ENCODE measurements around the gene SH3PXD2A.

SH3PXD2A gene

GRCh38 chr10:103580430-103580829 is 274.9 kb downstream of the SH3PXD2A start:
- DNase-seq (ENCODE audit: low spot score): no peak

- no peak for DNase-seq (ENCODE audit: low spot score)
These were observed 275.4 kb downstream of the SH3PXD2A start for GRCh38 chr10:103580011-103580410.

GRCh38 chr10:103578782-103579382 is 276.5 kb downstream of the SH3PXD2A start:
- no peak for DNase-seq (ENCODE audit: low spot score)

- DNase-seq (ENCODE audit: low spot score): no peak
These were observed 278.5 kb downstream of the SH3PXD2A start for GRCh38 chr10:103576862-103577261.

- DNase-seq (ENCODE audit: low spot score): no peak
These were observed 279.3 kb downstream of the SH3PXD2A start for GRCh38 chr10:103576076-103576471.

- no peak for DNase-seq (ENCODE audit: low spot score)
These were observed 279.8 kb downstream of the SH3PXD2A start for GRCh38 chr10:103575416-103576075.

- DNase-seq (ENCODE audit: low spot score): no peak
These were observed 281.0 kb downstream of the SH3PXD2A start for GRCh38 chr10:103574097-103575061.

- no peak for DNase-seq (ENCODE audit: low spot score)
These were observed 282.2 kb downstream of the SH3PXD2A start for GRCh38 chr10:103573205-103573487.

GRCh38 chr10:103572347-103573204 is 282.8 kb downstream of the SH3PXD2A start:
- DNase-seq (ENCODE audit: low spot score): no peak

GRCh38 chr10:103571656-103571975 is 283.8 kb downstream of the SH3PXD2A start:
- no peak for DNase-seq (ENCODE audit: low spot score)

- no peak for DNase-seq (ENCODE audit: low spot score)
These were observed 284.3 kb downstream of the SH3PXD2A start for GRCh38 chr10:103570844-103571655.

GRCh38 chr10:103569896-103570295 is 285.5 kb downstream of the SH3PXD2A start:
- no peak for DNase-seq (ENCODE audit: low spot score)

- no peak for DNase-seq (ENCODE audit: low spot score)
These were observed 286.9 kb downstream of the SH3PXD2A start for GRCh38 chr10:103568505-103568904.

GRCh38 chr10:103566536-103566935 is 288.8 kb downstream of the SH3PXD2A start:
- no peak for DNase-seq (ENCODE audit: low spot score)

GRCh38 chr10:103564776-103565520 is 290.4 kb downstream of the SH3PXD2A start:
- peak; percentile 33 for DNase-seq (ENCODE audit: low spot score)

GRCh38 chr10:103564116-103564501 is 291.3 kb downstream of the SH3PXD2A start:
- no peak for DNase-seq (ENCODE audit: low spot score)

GRCh38 chr10:103563231-103564115 is 291.9 kb downstream of the SH3PXD2A start:
- DNase-seq (ENCODE audit: low spot score): no peak

GRCh38 chr10:103562383-103562782 is 293.0 kb downstream of the SH3PXD2A start:
- no peak for DNase-seq (ENCODE audit: low spot score)

GRCh38 chr10:103560886-103561285 is 294.5 kb downstream of the SH3PXD2A start:
- DNase-seq (ENCODE audit: low spot score): no peak

GRCh38 chr10:103559776-103560175 is 295.6 kb downstream of the SH3PXD2A start:
- no peak for DNase-seq (ENCODE audit: low spot score)

All from NAMALWA (cell line).